H9 (cell line): Measurements from ENCODE around the gene NRN1L. TPM values are rescaled to one million over a fixed set of nuclear protein-coding genes. Genes with fewer than 3 reads are reported as not detected.

Experiments used
- DNase-seq: peaks from one replicate; pipeline ENCODE4 v3.0.0-alpha.2; 2017
- H2AFZ ChIP-seq: one replicate; pipeline ENCODE4 v1.6.1; 2013; ENCODE audit warnings: mild to moderate bottlenecking, low read length, control low read depth, moderate library complexity
- H2AK5ac ChIP-seq: 2 replicates; pipeline ENCODE4 v1.6.1; 2013; ENCODE audit warnings: low read length, control low read depth, mixed read lengths; ENCODE audit not compliant: insufficient read length
- H2BK120ac ChIP-seq: one replicate; pipeline ENCODE4 v1.6.1; 2013; ENCODE audit warnings: low read depth, mild to moderate bottlenecking, low read length, control low read depth, inconsistent platforms; ENCODE audit not compliant: poor library complexity, severe bottlenecking
- H2BK12ac ChIP-seq: 2 replicates; pipeline ENCODE4 v1.6.1; 2013; ENCODE audit warnings: low read length, control low read depth, mixed read lengths, low read depth; ENCODE audit not compliant: insufficient read length
- H2BK15ac ChIP-seq: 2 replicates; pipeline ENCODE4 v1.6.1; 2013; ENCODE audit warnings: low read depth, low read length, control low read depth
- H2BK20ac ChIP-seq: one replicate; pipeline ENCODE4 v1.6.1; 2013; ENCODE audit warnings: low read depth, mild to moderate bottlenecking, low read length, control low read depth, inconsistent platforms; ENCODE audit not compliant: poor library complexity, severe bottlenecking
- H2BK5ac ChIP-seq: 2 replicates; pipeline ENCODE4 v1.6.1; 2013; ENCODE audit warnings: low read length, control low read depth, mixed read lengths; ENCODE audit not compliant: insufficient read length
- H3K14ac ChIP-seq: 2 replicates; pipeline ENCODE4 v1.6.1; 2013; ENCODE audit warnings: low read length, control low read depth; ENCODE audit not compliant: insufficient read depth
- H3K18ac ChIP-seq: 2 replicates; pipeline ENCODE4 v1.6.1; 2013; ENCODE audit warnings: low read depth, mild to moderate bottlenecking, mixed read lengths, low read length, control low read depth; ENCODE audit not compliant: insufficient read length
- H3K23ac ChIP-seq: 2 replicates; pipeline ENCODE4 v1.6.1; 2013; ENCODE audit warnings: low read length, control low read depth, mixed read lengths, low read depth; ENCODE audit not compliant: insufficient read length
- H3K23me2 ChIP-seq: 2 replicates; pipeline ENCODE4 v1.6.1; 2013; ENCODE audit warnings: low read depth, mild to moderate bottlenecking, mixed read lengths, low read length, control low read depth; ENCODE audit not compliant: insufficient read length, poor library complexity, severe bottlenecking
- H3K27ac ChIP-seq: 2 replicates; pipeline ENCODE4 v1.5.1; 2013; ENCODE audit warnings: low read length, control low read depth, mixed read lengths, low read depth; ENCODE audit not compliant: insufficient read length
- H3K27me3 ChIP-seq: 2 replicates; pipeline ENCODE4 v1.6.1; 2013; ENCODE audit warnings: low read length, control low read depth, inconsistent platforms; ENCODE audit not compliant: insufficient read depth
- H3K4ac ChIP-seq: 2 replicates; pipeline ENCODE4 v1.6.1; 2013; ENCODE audit warnings: low read depth, mild to moderate bottlenecking, control low read depth, inconsistent platforms, low read length, moderate library complexity
- H3K4me1 ChIP-seq: 2 replicates; pipeline ENCODE4 v1.6.1; 2013; ENCODE audit warnings: low read length, control low read depth, inconsistent platforms; ENCODE audit not compliant: insufficient read depth
- H3K4me2 ChIP-seq: 2 replicates; pipeline ENCODE4 v1.6.1; 2013; ENCODE audit warnings: low read length, control low read depth, mixed read lengths; ENCODE audit not compliant: insufficient read length, insufficient read depth
- H3K56ac ChIP-seq: 2 replicates; pipeline ENCODE4 v1.6.1; 2013; ENCODE audit warnings: low read depth, mild to moderate bottlenecking, mixed read lengths, low read length, control low read depth; ENCODE audit not compliant: insufficient read length
- H3K79me1 ChIP-seq: 2 replicates; pipeline ENCODE4 v1.6.1; 2013; ENCODE audit warnings: low read depth, mild to moderate bottlenecking, moderate library complexity, low read length, control low read depth, inconsistent platforms; ENCODE audit not compliant: insufficient read depth, poor library complexity, severe bottlenecking
- H3K79me2 ChIP-seq: 2 replicates; pipeline ENCODE4 v1.6.1; 2013; ENCODE audit warnings: low read length, control low read depth, inconsistent platforms; ENCODE audit not compliant: insufficient read depth
- H3K9ac ChIP-seq: 2 replicates; pipeline ENCODE4 v1.6.1; 2013; ENCODE audit warnings: low read length, control low read depth, mixed read lengths; ENCODE audit not compliant: insufficient read length; ENCODE audit errors: extremely low read depth
- H3K9me3 ChIP-seq: one replicate; pipeline ENCODE4 v1.6.1; 2013; ENCODE audit warnings: low read depth, low read length, inconsistent platforms; ENCODE audit not compliant: control insufficient read depth
- H3T11ph ChIP-seq: one replicate; pipeline ENCODE4 v1.6.1; 2013; ENCODE audit warnings: mild to moderate bottlenecking, low read length, control low read depth, inconsistent platforms
- H4K20me1 ChIP-seq: one replicate; pipeline ENCODE4 v1.6.1; 2013; ENCODE audit not compliant: control insufficient read depth, insufficient read length, insufficient read depth
- H4K5ac ChIP-seq: 2 replicates; pipeline ENCODE4 v1.6.1; 2013; ENCODE audit warnings: low read depth, mild to moderate bottlenecking, mixed read lengths, low read length, control low read depth; ENCODE audit not compliant: insufficient read length
- H4K8ac ChIP-seq: replicated peaks from 2 replicates; pipeline ENCODE4 v1.6.1; 2013; ENCODE audit warnings: low read length, control low read depth, mixed read lengths, low read depth; ENCODE audit not compliant: insufficient read length
- H4K91ac ChIP-seq: 2 replicates; pipeline ENCODE4 v1.6.1; 2013; ENCODE audit warnings: low read depth, mild to moderate bottlenecking, moderate library complexity, mixed read lengths, low read length, control low read depth; ENCODE audit not compliant: insufficient read length
- H3K27ac Mint-ChIP-seq, 3 experiments: 2 replicates in 2 of 3; 3 replicates in 1 of 3; pipeline ENCODE4 v1.8.0; 2020 to 2021; ENCODE audit warnings: mixed read lengths in 3 of 3, mild to moderate bottlenecking in 1 of 3, moderate library complexity in 1 of 3
- H3K27me3 Mint-ChIP-seq: 2 replicates; pipeline ENCODE4 v1.8.0; 2021; ENCODE audit warnings: low read depth, mild to moderate bottlenecking, moderate library complexity, mixed read lengths
- H3K36me3 Mint-ChIP-seq, 3 experiments: 2 replicates in 2 of 3; 3 replicates in 1 of 3; pipeline ENCODE4 v1.8.0; 2020 to 2021; ENCODE audit warnings: low read depth in 3 of 3, mixed read lengths in 3 of 3; ENCODE audit not compliant: insufficient read depth in 1 of 3
- H3K4me1 Mint-ChIP-seq, 2 experiments: 2 replicates each; pipeline ENCODE4 v1.8.0; 2020; ENCODE audit warnings: mixed read lengths in 2 of 2
- H3K4me3 Mint-ChIP-seq, 2 experiments: 2 replicates in 1 of 2; 3 replicates in 1 of 2; pipeline ENCODE4 v1.8.0; 2020 to 2021; ENCODE audit warnings: mild to moderate bottlenecking in 2 of 2, mixed read lengths in 2 of 2, moderate library complexity in 1 of 2
- H3K9me3 Mint-ChIP-seq, 2 experiments: 2 replicates in 1 of 2; 3 replicates in 1 of 2; pipeline ENCODE4 v1.8.0; 2020; ENCODE audit warnings: mild to moderate bottlenecking in 2 of 2, mixed read lengths in 2 of 2, moderate library complexity in 1 of 2
- CTCF ChIP-seq: fragments of 200-600 bp; sonication (generic); conservative IDR thresholded peaks from 3 replicates; pipeline ENCODE4 v1.8.0; 2021; ENCODE audit warnings: antibody characterized with exemption, mild to moderate bottlenecking
- WGBS: extraction: QIAGEN DNeasy Blood & Tissue Kit; methylation state at CpG from one replicate; pipeline ENCODE4 v1.1.7; 2013; ENCODE audit warnings: missing lambda C conversion rate, low lambda C conversion rate, mixed read lengths; ENCODE audit not compliant: insufficient read length; ENCODE audit errors: extremely low coverage; 5-methylcytosine and 5-hydroxymethylcytosine counted together
- total RNA-seq: library from RNA; stranded (reverse); gene quantifications from 2 replicates; pipeline ENCODE4 v1.2.1, GENCODE V29; 2021

NRN1L gene
- total RNA-seq, 1 experiment from 2014 or later, result 2.0 TPM

- no peak overlapping the region for H3K27ac Mint-ChIP-seq
Measured at GRCh38 chr16:67869653-67870052, 15.0 kb upstream of the NRN1L start.

More at GRCh38 chr16:67869653-67870052, 15.0 kb upstream of the NRN1L start:
- H3K27me3 ChIP-seq, result no peaks in the 10 kb centered on the region
- Mint-ChIP-seq H3K36me3 (peaks cover 22 to 71% (median 60%) of the 10 kb centered on the region in 3 experiments; a peak in 6 of 7 replicates), H3K4me1 (peaks cover 13% of the 10 kb centered on the region in 2 experiments), H3K27me3 (no peaks in the 10 kb centered on the region), H3K9me3 (no peaks in the 10 kb centered on the region), H3K4me3 (no peak overlapping the region)
- H2AFZ ChIP-seq, result no peak overlapping the region
- no peak overlapping the region for H3K27ac ChIP-seq
- peaks cover 13% of the 10 kb centered on the region for H3K23me2 ChIP-seq
- H3K4me2 ChIP-seq, result no peak overlapping the region
- H2BK12ac ChIP-seq, result no peak overlapping the region
- WGBS, result no CpG with 5 or more reads among the region's 7 CpGs
- H2BK120ac ChIP-seq, result no peak overlapping the region
- peaks cover 2% of the 10 kb centered on the region; the same call in 1 of the 2 replicates for H3K79me2 ChIP-seq
- no peaks in the 10 kb centered on the region; the same call in 1 of the 2 replicates for H3K4me1 ChIP-seq
- H4K20me1 ChIP-seq, result no peaks in the 10 kb centered on the region
- H3K23ac ChIP-seq, result no peak overlapping the region
- H4K5ac ChIP-seq, result no peak overlapping the region
- H2BK15ac ChIP-seq, result no peak overlapping the region
- H3K14ac ChIP-seq, result no peak overlapping the region
- H3K9ac ChIP-seq, result no peak overlapping the region
- no peak overlapping the region for H4K8ac ChIP-seq
- no peaks in the 10 kb centered on the region for H3K79me1 ChIP-seq
- no peak overlapping the region for H3K56ac ChIP-seq
- H3K4ac ChIP-seq, result no peak overlapping the region
- no peak overlapping the region for H2AK5ac ChIP-seq
- no peak overlapping the region for H4K91ac ChIP-seq
- H3K9me3 ChIP-seq, result no peaks in the 10 kb centered on the region
- no peak overlapping the region for H2BK5ac ChIP-seq
- DNase-seq, result no peak
- H3K18ac ChIP-seq, result no peak overlapping the region
- H2BK20ac ChIP-seq, result no peak overlapping the region
- no peak overlapping the region for H3T11ph ChIP-seq
- no peak for TF ChIP-seq CTCF
